Suprapubic skin (tissue), 4 donors: Measurements from ENCODE around the gene SLK. TPM values are rescaled to one million over a fixed set of nuclear protein-coding genes. Genes with fewer than 3 reads are reported as not detected.

Source experiments
- DNase-seq, 2 donors: peaks; one replicate each; pipeline ENCODE4 v3.0.0-alpha.2; 2019; ENCODE audit warnings: low spot score in 2 of 2
- H3K27ac ChIP-seq: fragments of 200-600 bp; sonication (generic); one replicate; pipeline ENCODE4 v1.5.1; 2019
- H3K27me3 ChIP-seq: fragments of 200-600 bp; sonication (generic); one replicate; pipeline ENCODE4 v1.5.1; 2019
- H3K36me3 ChIP-seq: fragments of 200-600 bp; sonication (generic); one replicate; pipeline ENCODE4 v1.5.1; 2019
- H3K4me1 ChIP-seq: fragments of 200-600 bp; sonication (generic); one replicate; pipeline ENCODE4 v1.5.1; 2019
- H3K4me3 ChIP-seq: fragments of 200-600 bp; sonication (generic); one replicate; pipeline ENCODE4 v1.5.1; 2019; ENCODE audit warnings: mild to moderate bottlenecking
- H3K9me3 ChIP-seq: fragments of 200-600 bp; sonication (generic); one replicate; pipeline ENCODE4 v1.5.1; 2019
- EP300 ChIP-seq: sonication (generic); formaldehyde crosslinking; IDR thresholded peaks from one replicate; pipeline ENCODE4 v1.6.1; 2017; ENCODE audit warnings: antibody characterized with exemption
- POLR2A ChIP-seq, 2 donors: fragments of 450-650 bp; IDR thresholded peaks; one replicate each; pipeline ENCODE4 v1.6.1; 2017; ENCODE audit warnings: antibody characterized with exemption in 2 of 2, mild to moderate bottlenecking in 2 of 2, moderate library complexity in 2 of 2
- POLR2AphosphoS5 ChIP-seq, 3 donors: sonication (generic); formaldehyde crosslinking; IDR thresholded peaks; one replicate each; pipeline ENCODE4 v1.6.1; 2017; ENCODE audit warnings: antibody characterized with exemption in 3 of 3
- WGBS: methylation state at CpG from one replicate; pipeline ENCODE4 v1.1.5; 2018; 5-methylcytosine and 5-hydroxymethylcytosine counted together
- total RNA-seq, 4 donors: library from RNA; depleted of rRNA; stranded (reverse); fragments of >200 nt; gene quantifications; one replicate each; pipeline ENCODE4 v1.1.0, GENCODE V29; 2016
- TF ChIP-seq, protein P1 (sequence below), 2 donors: fragments of 200-600 bp in 1 of 2; fragments of 450-650 bp in 1 of 2; sonication (generic) in 1 of 2; IDR thresholded peaks; one replicate each; pipeline ENCODE4 v1.5.1; 2016 to 2019; ENCODE audit warnings: antibody characterized with exemption in 2 of 2, mild to moderate bottlenecking in 1 of 2, moderate library complexity in 1 of 2

Gene SLK
- total RNA-seq, 4 donors from 2014 or later, result 38.1 to 81.4 (median 56.3) TPM

DNA sequence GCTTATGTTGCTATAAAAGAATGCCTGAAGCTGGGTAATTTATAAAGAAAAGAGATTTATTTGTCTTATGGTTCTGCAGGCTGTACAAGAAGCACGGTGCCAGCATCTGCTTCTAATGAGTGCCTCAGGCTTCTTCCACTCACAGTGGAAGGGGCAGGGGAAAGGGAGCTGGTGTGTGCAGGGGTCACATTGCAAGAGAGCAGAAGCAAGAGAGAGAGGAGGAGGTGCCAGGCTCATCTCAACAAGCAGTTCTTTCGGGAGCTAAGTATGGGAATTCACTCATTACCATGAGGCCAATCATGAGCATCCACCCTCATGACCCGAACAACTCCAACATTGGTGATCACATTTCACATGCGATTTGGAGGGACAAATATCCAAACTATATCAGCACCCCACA, 17.2 kb upstream of the SLK start:
- 69% methylated on average over 4 of the region's 4 CpGs for WGBS

DNA sequence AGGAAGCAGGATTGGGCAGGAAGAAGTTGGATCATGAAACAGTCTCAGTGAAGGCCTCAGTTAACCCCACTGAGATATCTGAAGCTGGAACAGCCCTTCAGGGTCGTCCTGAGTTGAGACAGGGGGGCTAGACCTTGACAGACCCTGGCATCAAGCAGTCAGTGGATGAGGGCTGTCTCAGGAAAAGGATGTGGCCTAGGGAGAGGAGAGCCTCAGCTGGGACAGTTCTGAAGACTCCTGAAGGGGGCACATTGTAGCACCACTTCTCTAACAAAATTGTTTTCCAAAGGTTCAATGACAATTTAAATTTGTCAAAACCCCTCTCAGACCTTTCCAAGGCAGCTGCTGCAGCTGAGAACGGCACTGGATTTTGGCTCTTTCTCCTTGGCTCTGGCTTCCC, 15.8 kb upstream of the SLK start:
- no peaks in the 10 kb centered on the region for H3K36me3 ChIP-seq
- TF ChIP-seq POLR2A (IDR thresholded peaks at IDR 0.05) (no peak), POLR2AphosphoS5 (IDR thresholded peaks at IDR 0.05) (no peak), EP300 (no peak)
- TF ChIP-seq, protein P1, sequence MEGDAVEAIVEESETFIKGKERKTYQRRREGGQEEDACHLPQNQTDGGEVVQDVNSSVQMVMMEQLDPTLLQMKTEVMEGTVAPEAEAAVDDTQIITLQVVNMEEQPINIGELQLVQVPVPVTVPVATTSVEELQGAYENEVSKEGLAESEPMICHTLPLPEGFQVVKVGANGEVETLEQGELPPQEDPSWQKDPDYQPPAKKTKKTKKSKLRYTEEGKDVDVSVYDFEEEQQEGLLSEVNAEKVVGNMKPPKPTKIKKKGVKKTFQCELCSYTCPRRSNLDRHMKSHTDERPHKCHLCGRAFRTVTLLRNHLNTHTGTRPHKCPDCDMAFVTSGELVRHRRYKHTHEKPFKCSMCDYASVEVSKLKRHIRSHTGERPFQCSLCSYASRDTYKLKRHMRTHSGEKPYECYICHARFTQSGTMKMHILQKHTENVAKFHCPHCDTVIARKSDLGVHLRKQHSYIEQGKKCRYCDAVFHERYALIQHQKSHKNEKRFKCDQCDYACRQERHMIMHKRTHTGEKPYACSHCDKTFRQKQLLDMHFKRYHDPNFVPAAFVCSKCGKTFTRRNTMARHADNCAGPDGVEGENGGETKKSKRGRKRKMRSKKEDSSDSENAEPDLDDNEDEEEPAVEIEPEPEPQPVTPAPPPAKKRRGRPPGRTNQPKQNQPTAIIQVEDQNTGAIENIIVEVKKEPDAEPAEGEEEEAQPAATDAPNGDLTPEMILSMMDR (IDR thresholded peaks at IDR 0.05), result no peak
- 57% methylated on average over 2 of the region's 2 CpGs for WGBS
- H3K4me3 ChIP-seq, result no peak overlapping the region
- H3K27me3 ChIP-seq, result no peaks in the 10 kb centered on the region
- no peaks in the 10 kb centered on the region for H3K4me1 ChIP-seq
- no peaks in the 10 kb centered on the region for H3K9me3 ChIP-seq
- H3K27ac ChIP-seq, result no peak overlapping the region
- no peak for DNase-seq

More for the DNA sequence above, 17.2 kb upstream of the SLK start:
- Histone ChIP-seq H3K36me3 (no peaks in the 10 kb centered on the region), H3K9me3 (no peaks in the 10 kb centered on the region), H3K4me3 (no peak overlapping the region), H3K4me1 (no peaks in the 10 kb centered on the region), H3K27me3 (no peaks in the 10 kb centered on the region), H3K27ac (no peak overlapping the region)
- DNase-seq, result no peak
- no peak for TF ChIP-seq POLR2A (IDR thresholded peaks at IDR 0.05)
- TF ChIP-seq, protein P1 (IDR thresholded peaks at IDR 0.05), result no peak
- TF ChIP-seq EP300, result no peak
- no peak for TF ChIP-seq POLR2AphosphoS5 (IDR thresholded peaks at IDR 0.05)

DNA sequence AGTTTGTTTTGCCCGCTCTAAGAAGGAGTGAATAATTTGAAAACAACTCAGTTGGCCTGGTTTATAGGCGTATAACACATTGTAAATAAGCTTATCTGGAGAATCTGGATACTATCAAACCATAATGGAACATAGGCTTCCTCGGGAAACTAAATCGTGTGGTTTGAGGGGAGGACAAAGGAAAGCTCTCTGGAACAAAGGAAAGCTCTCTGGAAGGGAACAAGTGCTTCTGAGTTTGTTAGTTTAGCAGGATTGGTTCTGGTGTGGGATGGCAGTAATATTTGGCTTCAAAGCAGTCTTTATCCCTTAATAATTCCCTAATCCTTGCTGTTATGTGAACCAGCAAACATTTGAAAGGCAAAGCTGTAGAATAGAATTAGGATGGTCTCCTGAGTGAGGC, 15.0 kb upstream of the SLK start:
- no peak overlapping the region for H3K27ac ChIP-seq
- H3K4me1 ChIP-seq, result no peaks in the 10 kb centered on the region
- no peaks in the 10 kb centered on the region for H3K36me3 ChIP-seq
- H3K9me3 ChIP-seq, result no peaks in the 10 kb centered on the region
- no peak overlapping the region for H3K4me3 ChIP-seq
- WGBS, result 66% methylated on average over 4 of the region's 4 CpGs
- no peaks in the 10 kb centered on the region for H3K27me3 ChIP-seq
- TF ChIP-seq POLR2AphosphoS5 (IDR thresholded peaks at IDR 0.05), result no peak
- TF ChIP-seq, protein P1 (IDR thresholded peaks at IDR 0.05), result no peak
- TF ChIP-seq EP300, result no peak
- no peak for DNase-seq

DNA sequence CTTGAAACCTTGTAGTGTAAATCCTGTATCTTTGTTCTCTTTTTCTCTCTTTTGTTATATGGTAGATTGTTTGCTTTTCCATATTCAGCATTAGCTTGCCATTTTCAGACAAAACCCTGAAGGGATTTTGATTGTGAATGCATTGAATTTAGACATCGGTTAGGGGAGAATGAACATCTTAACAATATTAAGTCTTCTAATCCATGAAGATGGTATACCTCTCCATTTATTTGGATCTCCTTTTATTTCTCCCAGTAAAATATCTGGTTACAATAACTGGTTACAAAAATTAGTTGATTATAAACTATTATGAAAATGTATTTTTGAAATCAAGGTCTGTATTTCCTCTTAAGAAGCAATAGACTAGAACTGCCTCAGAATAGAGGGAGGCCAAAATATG, 12.4 kb upstream of the SLK start:
- Histone ChIP-seq H3K9me3 (no peaks in the 10 kb centered on the region), H3K27ac (no peak overlapping the region), H3K4me1 (no peaks in the 10 kb centered on the region), H3K36me3 (no peaks in the 10 kb centered on the region), H3K27me3 (no peaks in the 10 kb centered on the region), H3K4me3 (no peak overlapping the region)
- TF ChIP-seq, protein P1 (IDR thresholded peaks at IDR 0.05), result no peak
- WGBS, result 50% methylated on average over 1 of the region's 1 CpG
- DNase-seq, result no peak

DNA sequence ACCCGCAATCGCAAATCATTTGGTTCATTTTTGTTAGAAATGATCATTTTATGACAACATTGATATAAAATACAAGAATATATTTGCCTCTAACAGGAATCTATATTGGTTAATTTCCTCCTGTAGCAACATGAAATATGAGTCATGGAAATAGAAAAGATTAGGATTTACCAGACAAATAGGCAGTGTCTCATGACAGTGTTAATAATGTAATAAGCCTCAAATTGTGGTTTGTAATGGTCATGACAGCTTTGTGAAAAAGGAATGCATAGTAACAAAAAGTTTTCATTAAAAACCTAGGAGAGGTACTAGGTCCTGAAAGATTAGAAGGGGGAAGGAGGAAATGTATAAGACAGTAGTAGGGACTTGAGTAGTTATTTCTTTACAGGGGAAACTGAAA, 7.9 kb upstream of the SLK start:
- no peak for DNase-seq
- H3K4me3 ChIP-seq, result no peak overlapping the region
- no peaks in the 10 kb centered on the region for H3K36me3 ChIP-seq
- WGBS, result 78% methylated on average over 2 of the region's 2 CpGs
- TF ChIP-seq EP300, result no peak
- TF ChIP-seq, protein P1 (IDR thresholded peaks at IDR 0.05), result no peak
- H3K27ac ChIP-seq, result no peak overlapping the region
- no peaks in the 10 kb centered on the region for H3K4me1 ChIP-seq
- no peaks in the 10 kb centered on the region for H3K27me3 ChIP-seq
- H3K9me3 ChIP-seq, result no peaks in the 10 kb centered on the region
